Mesenchymal stem cell (in vitro differentiated cells and primary cell): ENCODE data around the gene CFAP44. TPM values are rescaled to one million over a fixed set of nuclear protein-coding genes. Genes with fewer than 3 reads are reported as not detected.

ENCODE experiments used
- small RNA-seq: library from polyadenylated mRNA; stranded (forward); fragments of <200 nt; extraction: miRNeasy Mini kit (QIAGEN cat#:217004); gene quantifications from one replicate; pipeline ENCODE3, GENCODE V24; 2013; ENCODE audit warnings: low read depth

CFAP44 gene

Small RNAs within 50 kb of the gene (small RNA-seq; reads per million reads assigned to genes)
- not detected for gene MIR8076
